Kasumi-1 (cell line): ENCODE results near the gene IL1R2.
"Not testable (repeated sequence)": the region's sequence is repeated elsewhere in the genome, so short reads cannot be mapped to it uniquely, and the experiment has no call there.

ENCODE experiments used
- DNase-seq, 2 experiments: peaks; one replicate each; lab custom pipeline; 2025; lab: John Stamatoyannopoulos, UW

IL1R2 gene

GRCh38 chr2:102000012-102000411 is 8.3 kb downstream of the IL1R2 start:
- DNase-seq: no peak

GRCh38 chr2:102000813-102001766 is 9.3 kb downstream of the IL1R2 start:
- DNase-seq: no peak

GRCh38 chr2:102001767-102002142 is 10.0 kb downstream of the IL1R2 start:
- DNase-seq: no peak

GRCh38 chr2:102002228-102002627 is 10.5 kb downstream of the IL1R2 start:
- no peak for DNase-seq

GRCh38 chr2:102002909-102003308 is 11.1 kb downstream of the IL1R2 start:
- DNase-seq: not testable (repeated sequence)

GRCh38 chr2:102003696-102004095 is 11.9 kb downstream of the IL1R2 start:
- no peak for DNase-seq

GRCh38 chr2:102004581-102004980 is 12.8 kb downstream of the IL1R2 start:
- DNase-seq: no peak

- no peak for DNase-seq
Measured at GRCh38 chr2:102005449-102005848, 13.7 kb downstream of the IL1R2 start.

GRCh38 chr2:102005989-102006885 is 14.5 kb downstream of the IL1R2 start:
- peak; percentile 67 to 76 for DNase-seq

- no peak for DNase-seq
Measured at GRCh38 chr2:102006886-102007278, 15.1 kb downstream of the IL1R2 start.

GRCh38 chr2:102008490-102008889 is 16.7 kb downstream of the IL1R2 start:
- DNase-seq: no peak

GRCh38 chr2:102009557-102009956 is 17.8 kb downstream of the IL1R2 start:
- DNase-seq: no peak

GRCh38 chr2:102010902-102011301 is 19.1 kb downstream of the IL1R2 start:
- DNase-seq: peak; percentile 6 to 25

- DNase-seq: no peak
Measured at GRCh38 chr2:102012061-102012614, 20.4 kb downstream of the IL1R2 start.

- DNase-seq: peak in 1 of 2 experiments; percentile 4
Measured at GRCh38 chr2:102013206-102014040, 21.7 kb downstream of the IL1R2 start.

- DNase-seq: no peak
Measured at GRCh38 chr2:102014041-102014345, 22.2 kb downstream of the IL1R2 start.

- no peak for DNase-seq
Measured at GRCh38 chr2:102015399-102015798, 23.6 kb downstream of the IL1R2 start.

GRCh38 chr2:102016399-102016955 is 24.7 kb downstream of the IL1R2 start:
- no peak for DNase-seq

GRCh38 chr2:102018823-102019445 is 27.2 kb downstream of the IL1R2 start:
- no peak for DNase-seq

- DNase-seq: peak; percentile 64 to 76
Measured at GRCh38 chr2:102020596-102021170, 28.9 kb downstream of the IL1R2 start.
